Karpas-422 (cell line): ENCODE data around the gene GADD45A. TPM values are rescaled to one million over a fixed set of nuclear protein-coding genes. Genes with fewer than 3 reads are reported as not detected.

Experiments used
- DNase-seq: peaks from one replicate; pipeline ENCODE4 v3.0.0-alpha.2; 2015
- H2AFZ ChIP-seq: fragments of 200-600 bp; sonication (generic); 2 replicates; pipeline ENCODE4 v1.6.1; 2014; ENCODE audit warnings: antibody characterized with exemption, low read length, mixed read lengths
- H3K27ac ChIP-seq: fragments of 200-600 bp; sonication (generic); 2 replicates; pipeline ENCODE4 v1.5.1; 2014; ENCODE audit warnings: mild to moderate bottlenecking, low read length, moderate library complexity
- H3K27me3 ChIP-seq: fragments of 200-600 bp; sonication (generic); 2 replicates; pipeline ENCODE4 v1.6.1; 2014; ENCODE audit warnings: low read length, mixed read lengths
- H3K36me3 ChIP-seq: fragments of 200-600 bp; sonication (generic); 2 replicates; pipeline ENCODE4 v1.6.1; 2014; ENCODE audit warnings: low read length, mixed read lengths; ENCODE audit not compliant: insufficient read depth
- H3K4me1 ChIP-seq: fragments of 200-600 bp; sonication (generic); 2 replicates; pipeline ENCODE4 v1.6.1; 2014; ENCODE audit warnings: mild to moderate bottlenecking, low read length, mixed read lengths
- H3K4me2 ChIP-seq: fragments of 200-600 bp; sonication (generic); 2 replicates; pipeline ENCODE4 v1.6.1; 2014; ENCODE audit warnings: low read length, low read depth, mild to moderate bottlenecking; ENCODE audit not compliant: poor library complexity, severe bottlenecking
- H3K4me3 ChIP-seq: fragments of 200-600 bp; sonication (generic); 2 replicates; pipeline ENCODE4 v1.5.1; 2014; ENCODE audit warnings: mild to moderate bottlenecking, antibody characterized with exemption, low read length, mixed read lengths
- H3K79me2 ChIP-seq: fragments of 200-600 bp; sonication (generic); 2 replicates; pipeline ENCODE4 v1.6.1; 2014; ENCODE audit warnings: mild to moderate bottlenecking, low read length, mixed read lengths
- H3K9ac ChIP-seq: fragments of 200-600 bp; sonication (generic); 2 replicates; pipeline ENCODE4 v1.6.0; 2014; ENCODE audit warnings: low read length
- H3K9me2 ChIP-seq: fragments of 200-600 bp; sonication (generic), shearing (Covaris generic); replicated peaks from 2 replicates; pipeline ENCODE4 v1.6.0; 2014; ENCODE audit warnings: mild to moderate bottlenecking, low read length, moderate library complexity; ENCODE audit not compliant: insufficient read depth
- H3K9me3 ChIP-seq: fragments of 300-700, 200-600 bp; sonication (generic); 2 replicates; pipeline ENCODE4 v1.6.1; 2014; ENCODE audit warnings: low read length, mixed read lengths
- H4K20me1 ChIP-seq: fragments of 200-600 bp; sonication (generic); 2 replicates; pipeline ENCODE4 v1.6.1; 2014; ENCODE audit warnings: mild to moderate bottlenecking, antibody characterized with exemption, low read length, low read depth; ENCODE audit not compliant: insufficient read depth
- total RNA-seq: library from RNA; depleted of rRNA; stranded (reverse); fragments of >200 nt; shearing (Covaris generic); gene quantifications from 2 replicates; pipeline ENCODE4 v1.2.3, GENCODE V29; 2014; ENCODE audit warnings: low replicate concordance

GADD45A gene
- total RNA-seq, 1 experiment from 2014 or later: 6.5 TPM

GRCh38 chr1:67680486-67680885 is 4.5 kb upstream of the GADD45A start:
- H3K9ac ChIP-seq: no peak overlapping the region
- H3K36me3 ChIP-seq: no peaks in the 10 kb centered on the region
- H4K20me1 ChIP-seq: no peaks in the 10 kb centered on the region
- no peaks in the 10 kb centered on the region for H3K9me2 ChIP-seq
- no peak overlapping the region for H3K4me3 ChIP-seq
- peaks cover 40% of the 10 kb centered on the region for H3K4me1 ChIP-seq
- H3K79me2 ChIP-seq: no peaks in the 10 kb centered on the region
- no peak overlapping the region for H3K27ac ChIP-seq
- H3K27me3 ChIP-seq: no peaks in the 10 kb centered on the region
- no peak overlapping the region for H3K4me2 ChIP-seq
- H2AFZ ChIP-seq: no peak overlapping the region
- no peak for DNase-seq
- H3K9me3 ChIP-seq: no peaks in the 10 kb centered on the region

GRCh38 chr1:67682659-67683197 is 2.3 kb upstream of the GADD45A start:
- Histone ChIP-seq H4K20me1 (peaks cover 4% of the 10 kb centered on the region; the same call in 1 of the 2 replicates), H3K4me3 (no peak overlapping the region), H2AFZ (no peak overlapping the region), H3K4me2 (no peak overlapping the region), H3K36me3 (peaks cover 10% of the 10 kb centered on the region), H3K9ac (no peak overlapping the region), H3K27ac (no peak overlapping the region), H3K9me3 (no peaks in the 10 kb centered on the region), H3K79me2 (no peaks in the 10 kb centered on the region), H3K9me2 (no peaks in the 10 kb centered on the region), H3K4me1 (peaks cover 32% of the 10 kb centered on the region), H3K27me3 (no peaks in the 10 kb centered on the region)
- DNase-seq: no peak

GRCh38 chr1:67683316-67683715 is 1.7 kb upstream of the GADD45A start:
- H3K4me2 ChIP-seq: no peak overlapping the region
- H3K36me3 ChIP-seq: peaks cover 14% of the 10 kb centered on the region
- H3K4me1 ChIP-seq: peaks cover 26% of the 10 kb centered on the region
- DNase-seq: no peak
- H4K20me1 ChIP-seq: peaks cover 4% of the 10 kb centered on the region; the same call in 1 of the 2 replicates
- H3K27me3 ChIP-seq: no peaks in the 10 kb centered on the region
- H3K9ac ChIP-seq: no peak overlapping the region
- no peaks in the 10 kb centered on the region for H3K9me3 ChIP-seq
- H3K9me2 ChIP-seq: no peaks in the 10 kb centered on the region
- H2AFZ ChIP-seq: no peak overlapping the region
- no peaks in the 10 kb centered on the region for H3K79me2 ChIP-seq
- no peak overlapping the region for H3K4me3 ChIP-seq
- H3K27ac ChIP-seq: no peak overlapping the region

GRCh38 chr1:67683766-67684525 is 1.1 kb upstream of the GADD45A start:
- Histone ChIP-seq H3K4me3 (no peak overlapping the region), H3K79me2 (no peaks in the 10 kb centered on the region), H3K4me1 (peaks cover 26% of the 10 kb centered on the region), H4K20me1 (peaks cover 4% of the 10 kb centered on the region; the same call in 1 of the 2 replicates), H3K9me3 (no peaks in the 10 kb centered on the region), H3K36me3 (peaks cover 17% of the 10 kb centered on the region), H3K9ac (no peak overlapping the region), H2AFZ (no peak overlapping the region), H3K27ac (no peak overlapping the region), H3K27me3 (no peaks in the 10 kb centered on the region), H3K4me2 (peak overlapping the region; percentile 40), H3K9me2 (no peaks in the 10 kb centered on the region)
- no peak for DNase-seq

GRCh38 chr1:67684526-67685066 is 405 bp upstream of the GADD45A start:
- no peak overlapping the region for H3K27ac ChIP-seq
- no peaks in the 10 kb centered on the region for H3K9me2 ChIP-seq
- H3K27me3 ChIP-seq: no peaks in the 10 kb centered on the region

GRCh38 chr1:67685558-67686266 is 711 bp downstream of the GADD45A start:
- Histone ChIP-seq H2AFZ (peak overlapping the region; percentile 38), H3K27ac (peak overlapping the region; percentile 31; the same call in 1 of the 2 replicates), H3K27me3 (no peaks in the 10 kb centered on the region), H3K9me2 (no peaks in the 10 kb centered on the region), H3K4me1 (peaks cover 26% of the 10 kb centered on the region), H3K9me3 (no peaks in the 10 kb centered on the region), H3K4me2 (peak overlapping the region; percentile 91), H3K9ac (peak overlapping the region; percentile 90), H3K4me3 (peak overlapping the region; percentile 87), H3K36me3 (peaks cover 17% of the 10 kb centered on the region), H4K20me1 (peaks cover 4% of the 10 kb centered on the region; the same call in 1 of the 2 replicates), H3K79me2 (no peaks in the 10 kb centered on the region)
- peak; percentile 74 for DNase-seq

More at GRCh38 chr1:67684526-67685066, 405 bp upstream of the GADD45A start:
- peak overlapping the region; percentile 40 for H3K4me2 ChIP-seq
- peaks cover 26% of the 10 kb centered on the region for H3K4me1 ChIP-seq
- H2AFZ ChIP-seq: no peak overlapping the region
- H3K9ac ChIP-seq: no peak overlapping the region
- H3K9me3 ChIP-seq: no peaks in the 10 kb centered on the region
- H3K4me3 ChIP-seq: peak overlapping the region; percentile 5; the same call in 1 of the 2 replicates
- DNase-seq: no peak
- H3K79me2 ChIP-seq: no peaks in the 10 kb centered on the region
- H3K36me3 ChIP-seq: peaks cover 17% of the 10 kb centered on the region
- H4K20me1 ChIP-seq: peaks cover 4% of the 10 kb centered on the region; the same call in 1 of the 2 replicates

- Histone ChIP-seq H3K27ac (no peak overlapping the region), H3K4me3 (peak overlapping the region; percentile 87), H3K4me2 (peak overlapping the region; percentile 91), H3K9me3 (no peaks in the 10 kb centered on the region), H2AFZ (no peak overlapping the region; the same call in 1 of the 2 replicates), H3K27me3 (no peaks in the 10 kb centered on the region), H3K36me3 (peaks cover 17% of the 10 kb centered on the region), H3K9ac (peak overlapping the region; percentile 90), H3K9me2 (no peaks in the 10 kb centered on the region), H3K79me2 (no peaks in the 10 kb centered on the region), H4K20me1 (peaks cover 4% of the 10 kb centered on the region; the same call in 1 of the 2 replicates), H3K4me1 (peaks cover 26% of the 10 kb centered on the region)
- peak; percentile 77 for DNase-seq
Measured at GRCh38 chr1:67686267-67687197, 1.5 kb downstream of the GADD45A start.
